IMR-90 (cell line): ENCODE measurements around the gene PRKCA. TPM values are rescaled to one million over a fixed set of nuclear protein-coding genes. Genes with fewer than 3 reads are reported as not detected.

Experiments
- ATAC-seq: fragments of 200-7000 bp; cut with Tn5 transposase; 2 replicates; pipeline ENCODE4 v1.9.1; 2020; ENCODE audit warnings: low read depth, mild to moderate bottlenecking, moderate library complexity
- BruUV-seq: library from RNA; stranded (reverse); fragments of 400-500 nt; replicated peaks from 2 replicates; lab custom pipeline; 2021; lab: Mats Ljungman, UMichigan
- CTCF ChIA-PET: fragments of 300-600 bp; formaldehyde crosslinking; extraction: SDS; loops from one replicate; lab custom pipeline; 2021; ENCODE audit warnings: antibody characterized with exemption; lab: Yijun Ruan, JAX
- POLR2A ChIA-PET: fragments of 300-600 bp; sonication (Branson Sonifier 250); formaldehyde crosslinking; loops from one replicate; lab custom pipeline; 2022; ENCODE audit warnings: antibody characterized with exemption; ENCODE audit not compliant: unreplicated experiment; lab: Charles Lee
- DNase-seq: peaks from one replicate; pipeline ENCODE4 v3.0.0; 2013
- H2AFZ ChIP-seq: replicated peaks from 2 replicates; pipeline ENCODE3; 2013; ENCODE audit warnings: low read length, mild to moderate bottlenecking; ENCODE audit not compliant: poor library complexity
- H2AK5ac ChIP-seq: 2 replicates; pipeline ENCODE4 v1.6.1; 2013; ENCODE audit warnings: low read depth, low read length, inconsistent platforms
- H2AK9ac ChIP-seq: replicated peaks from 2 replicates; pipeline ENCODE3; 2013; ENCODE audit warnings: mild to moderate bottlenecking, low read depth, low read length, moderate library complexity; ENCODE audit not compliant: poor library complexity
- H2BK120ac ChIP-seq: 2 replicates; pipeline ENCODE4 v1.6.1; 2013; ENCODE audit warnings: low read depth, low read length, inconsistent platforms
- H2BK15ac ChIP-seq: 3 replicates; pipeline ENCODE4 v1.6.1; 2013; ENCODE audit warnings: low read depth, low read length, inconsistent platforms
- H2BK20ac ChIP-seq: 2 replicates; pipeline ENCODE4 v1.6.1; 2013; ENCODE audit warnings: low read depth, mild to moderate bottlenecking, inconsistent platforms, low read length, moderate library complexity
- H2BK5ac ChIP-seq: 2 replicates; pipeline ENCODE4 v1.6.1; 2013; ENCODE audit warnings: mild to moderate bottlenecking, low read depth, low read length, inconsistent platforms; ENCODE audit not compliant: poor library complexity, severe bottlenecking
- H3K14ac ChIP-seq: replicated peaks from 2 replicates; pipeline ENCODE4 v1.6.1; 2013; ENCODE audit warnings: low read depth, low read length, inconsistent platforms
- H3K18ac ChIP-seq: 2 replicates; pipeline ENCODE4 v1.6.1; 2013; ENCODE audit warnings: low read depth, low read length, control low read depth
- H3K23ac ChIP-seq: 2 replicates; pipeline ENCODE4 v1.6.1; 2013; ENCODE audit warnings: low read depth, low read length, inconsistent platforms
- H3K27ac ChIP-seq: 2 replicates; pipeline ENCODE4 v1.5.1; 2013; ENCODE audit warnings: mild to moderate bottlenecking, control low read depth, low read length; ENCODE audit not compliant: insufficient read depth
- H3K27me3 ChIP-seq: 2 replicates; pipeline ENCODE4 v1.6.1; 2013; ENCODE audit warnings: low read length; ENCODE audit not compliant: control insufficient read depth, insufficient read depth
- H3K36me3 ChIP-seq: 2 replicates; pipeline ENCODE4 v1.6.1; 2013; ENCODE audit warnings: low read length, mixed read lengths; ENCODE audit not compliant: control insufficient read depth, insufficient read depth
- H3K4ac ChIP-seq: 2 replicates; pipeline ENCODE4 v1.6.1; 2013; ENCODE audit warnings: low read depth, low read length, inconsistent platforms
- H3K4me1 ChIP-seq: 2 replicates; pipeline ENCODE4 v1.6.1; 2013; ENCODE audit warnings: low read length, mixed read lengths; ENCODE audit not compliant: control insufficient read depth, insufficient read depth
- H3K4me2 ChIP-seq: 2 replicates; pipeline ENCODE4 v1.6.1; 2013; ENCODE audit warnings: low read depth, mild to moderate bottlenecking, control low read depth, low read length, moderate library complexity
- H3K4me3 ChIP-seq: 2 replicates; pipeline ENCODE4 v1.5.1; 2013; ENCODE audit warnings: low read depth, mild to moderate bottlenecking, control low read depth, low read length, moderate library complexity; ENCODE audit not compliant: insufficient read depth
- H3K56ac ChIP-seq: 2 replicates; pipeline ENCODE4 v1.6.1; 2013; ENCODE audit warnings: low read length, inconsistent platforms; ENCODE audit not compliant: insufficient read depth; ENCODE audit errors: extremely low read depth
- H3K79me1 ChIP-seq, 2 experiments: 2 replicates each; pipeline ENCODE4 v1.6.1; 2013; ENCODE audit warnings: low read length in 2 of 2, inconsistent platforms in 1 of 2, low read depth in 1 of 2
- H3K9ac ChIP-seq: 2 replicates; pipeline ENCODE4 v1.6.1; 2013; ENCODE audit warnings: low read depth, low read length, control low read depth
- H3K9me1 ChIP-seq: 2 replicates; pipeline ENCODE4 v1.6.1; 2013; ENCODE audit warnings: low read length, inconsistent platforms; ENCODE audit not compliant: insufficient read depth
- H3K9me3 ChIP-seq: 2 replicates; pipeline ENCODE4 v1.6.1; 2013; ENCODE audit warnings: low read length; ENCODE audit not compliant: control insufficient read depth, insufficient read depth
- H4K20me1 ChIP-seq: 2 replicates; pipeline ENCODE4 v1.6.1; 2013; ENCODE audit warnings: low read length, inconsistent platforms; ENCODE audit not compliant: insufficient read depth
- H4K5ac ChIP-seq: 2 replicates; pipeline ENCODE4 v1.6.1; 2013; ENCODE audit warnings: mild to moderate bottlenecking, low read depth, low read length, control low read depth
- H4K8ac ChIP-seq, 2 experiments: 2 replicates each; pipeline ENCODE4 v1.6.1; 2013; ENCODE audit warnings: low read depth in 2 of 2, low read length in 2 of 2, control low read depth in 1 of 2, inconsistent platforms in 1 of 2
- H4K91ac ChIP-seq: 2 replicates; pipeline ENCODE4 v1.6.1; 2013; ENCODE audit warnings: low read depth, low read length, inconsistent platforms; ENCODE audit not compliant: insufficient read depth
- BHLHE40 ChIP-seq: fragments of 150-350 bp; IDR thresholded peaks from 2 replicates; pipeline ENCODE4 v1.6.1; 2016; ENCODE audit warnings: mild to moderate bottlenecking, low read depth, low read length
- CEBPB ChIP-seq: IDR thresholded peaks from 2 replicates; pipeline ENCODE4 v1.6.1; 2012; ENCODE audit warnings: low read depth, low read length, improper control_type of control experiment
- CHD1 ChIP-seq: IDR thresholded peaks from 2 replicates; pipeline ENCODE4 v1.6.1; 2012; ENCODE audit warnings: low read depth, low read length, improper control_type of control experiment
- FOS ChIP-seq: fragments of 150-350 bp; IDR thresholded peaks from 2 replicates; pipeline ENCODE4 v1.6.1; 2016; ENCODE audit warnings: low read depth, low read length
- MAFK ChIP-seq: IDR thresholded peaks from 2 replicates; pipeline ENCODE4 v1.6.1; 2012; ENCODE audit warnings: low read depth, low read length, improper control_type of control experiment
- MAZ ChIP-seq: IDR thresholded peaks from 2 replicates; pipeline ENCODE4 v1.6.1; 2012; ENCODE audit warnings: low read depth, mild to moderate bottlenecking, low read length, improper control_type of control experiment, moderate library complexity, borderline replicate concordance
- MXI1 ChIP-seq: IDR thresholded peaks from 2 replicates; pipeline ENCODE4 v1.6.1; 2012; ENCODE audit warnings: low read depth, mild to moderate bottlenecking, low read length, moderate library complexity, borderline replicate concordance
- NFE2L2 ChIP-seq: fragments of 150-350 bp; IDR thresholded peaks from 2 replicates; pipeline ENCODE4 v1.6.1; 2016; ENCODE audit warnings: low read depth, mild to moderate bottlenecking, low read length
- POLR2A ChIP-seq: IDR thresholded peaks from 2 replicates; pipeline ENCODE4 v1.6.1; 2012; ENCODE audit warnings: mild to moderate bottlenecking, low read depth, low read length
- RAD21 ChIP-seq: IDR thresholded peaks from 2 replicates; pipeline ENCODE4 v1.6.1; 2012; ENCODE audit warnings: low read length, improper control_type of control experiment
- RCOR1 ChIP-seq: IDR thresholded peaks from 2 replicates; pipeline ENCODE4 v1.6.1; 2012; ENCODE audit warnings: mild to moderate bottlenecking, low read length, improper control_type of control experiment; ENCODE audit not compliant: insufficient replicate concordance
- RFX5 ChIP-seq: IDR thresholded peaks from 2 replicates; pipeline ENCODE4 v1.8.0; 2012; ENCODE audit warnings: low read depth, mild to moderate bottlenecking, low read length, moderate library complexity
- SMC3 ChIP-seq: fragments of 150-350 bp; IDR thresholded peaks from 2 replicates; pipeline ENCODE4 v1.6.1; 2016; ENCODE audit warnings: low read depth, mild to moderate bottlenecking, antibody characterized with exemption, low read length, moderate library complexity
- WGBS, 2 experiments: methylation state at CpG; one replicate each; pipeline versions ENCODE4 v1.1.5 to v1.1.7; 2013; ENCODE audit warnings: missing lambda C conversion rate in 2 of 2; ENCODE audit not compliant: insufficient read length in 1 of 2; ENCODE audit errors: extremely low coverage in 2 of 2; 5-methylcytosine and 5-hydroxymethylcytosine counted together
- dilution Hi-C: fragments of 300-500 bp; cut with HindIII; formaldehyde crosslinking; loops from one replicate; pipeline ENCODE4 v1.14.3; 2018; ENCODE audit warnings: low sequenced_read_pairs; ENCODE audit not compliant: unreplicated experiment
- in situ Hi-C: fragments of 300-500 bp; cut with MboI; formaldehyde crosslinking; loops from 3 replicates; pipeline ENCODE4 v1.14.3; 2019; ENCODE audit warnings: low sequenced_read_pairs, inconsistent platforms, mixed read lengths
- intact Hi-C: fragments of 100-400 bp; cut with micrococcal nuclease; formaldehyde crosslinking; loops from 2 replicates; pipeline ENCODE4 v1.10.0; 2022
- polyA plus RNA-seq, 3 experiments: library from polyadenylated mRNA; depleted of rRNA; stranded (reverse); fragments of >200 nt; gene quantifications; 2 replicates each; pipeline ENCODE4 v1.2.3, GENCODE V29; 2012; ENCODE audit warnings: low replicate concordance in 1 of 3
- total RNA-seq: library from RNA; depleted of rRNA; stranded (reverse); fragments of >200 nt; gene quantifications from 2 replicates; pipeline ENCODE4 v1.2.3, GENCODE V29; 2012
- TF ChIP-seq, protein P1 (sequence below): conservative IDR thresholded peaks from 2 replicates; pipeline ENCODE4 v1.5.1; 2012; ENCODE audit warnings: mild to moderate bottlenecking, low read depth, low read length, improper control_type of control experiment
- TF ChIP-seq, protein P2 (sequence below): fragments of 150-350 bp; IDR thresholded peaks from 2 replicates; pipeline ENCODE4 v1.6.1; 2017; ENCODE audit warnings: mild to moderate bottlenecking, antibody characterized with exemption, low read length, low read depth
- TF ChIP-seq, protein P3 (sequence below): fragments of 150-350 bp; IDR thresholded peaks from 2 replicates; pipeline ENCODE4 v1.6.1; 2016; ENCODE audit warnings: low read depth, mild to moderate bottlenecking, low read length, moderate library complexity, borderline replicate concordance

Gene PRKCA
- total and polyA plus RNA-seq, 2 of the 4 experiments (the other 2 are of a cell fraction): 31.0 to 46.0 TPM

DNA sequence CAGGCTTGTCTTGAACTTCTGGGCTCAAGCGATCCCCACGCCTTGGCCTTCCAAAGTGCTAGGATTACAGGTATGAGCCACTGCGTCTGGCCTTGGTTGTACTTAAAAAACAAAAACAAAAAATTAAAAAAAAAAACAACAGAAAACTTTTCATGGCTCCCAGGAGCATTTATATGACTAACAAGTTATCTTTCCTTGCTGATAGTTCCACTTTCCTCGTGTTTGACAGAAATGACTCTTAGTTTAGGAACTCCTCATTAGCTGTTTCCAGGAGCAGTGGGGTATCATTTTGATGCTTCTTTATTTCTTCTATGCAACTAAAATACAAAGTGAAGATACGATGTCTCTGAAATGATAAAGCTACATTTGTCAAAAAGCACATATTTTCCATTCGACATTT, 165.4 kb downstream of the PRKCA start:
- TF ChIP-seq, protein P1, sequence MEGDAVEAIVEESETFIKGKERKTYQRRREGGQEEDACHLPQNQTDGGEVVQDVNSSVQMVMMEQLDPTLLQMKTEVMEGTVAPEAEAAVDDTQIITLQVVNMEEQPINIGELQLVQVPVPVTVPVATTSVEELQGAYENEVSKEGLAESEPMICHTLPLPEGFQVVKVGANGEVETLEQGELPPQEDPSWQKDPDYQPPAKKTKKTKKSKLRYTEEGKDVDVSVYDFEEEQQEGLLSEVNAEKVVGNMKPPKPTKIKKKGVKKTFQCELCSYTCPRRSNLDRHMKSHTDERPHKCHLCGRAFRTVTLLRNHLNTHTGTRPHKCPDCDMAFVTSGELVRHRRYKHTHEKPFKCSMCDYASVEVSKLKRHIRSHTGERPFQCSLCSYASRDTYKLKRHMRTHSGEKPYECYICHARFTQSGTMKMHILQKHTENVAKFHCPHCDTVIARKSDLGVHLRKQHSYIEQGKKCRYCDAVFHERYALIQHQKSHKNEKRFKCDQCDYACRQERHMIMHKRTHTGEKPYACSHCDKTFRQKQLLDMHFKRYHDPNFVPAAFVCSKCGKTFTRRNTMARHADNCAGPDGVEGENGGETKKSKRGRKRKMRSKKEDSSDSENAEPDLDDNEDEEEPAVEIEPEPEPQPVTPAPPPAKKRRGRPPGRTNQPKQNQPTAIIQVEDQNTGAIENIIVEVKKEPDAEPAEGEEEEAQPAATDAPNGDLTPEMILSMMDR: no peak
- no peak for TF ChIP-seq RFX5
- TF ChIP-seq POLR2A: no peak
- TF ChIP-seq RCOR1: no peak
- no peak for TF ChIP-seq SMC3
- TF ChIP-seq MXI1: no peak
- no peak for TF ChIP-seq NFE2L2
- no peak for TF ChIP-seq RAD21
- TF ChIP-seq MAZ: no peak
- no peak for TF ChIP-seq CHD1
- TF ChIP-seq CEBPB: no peak
- TF ChIP-seq, protein P2, sequence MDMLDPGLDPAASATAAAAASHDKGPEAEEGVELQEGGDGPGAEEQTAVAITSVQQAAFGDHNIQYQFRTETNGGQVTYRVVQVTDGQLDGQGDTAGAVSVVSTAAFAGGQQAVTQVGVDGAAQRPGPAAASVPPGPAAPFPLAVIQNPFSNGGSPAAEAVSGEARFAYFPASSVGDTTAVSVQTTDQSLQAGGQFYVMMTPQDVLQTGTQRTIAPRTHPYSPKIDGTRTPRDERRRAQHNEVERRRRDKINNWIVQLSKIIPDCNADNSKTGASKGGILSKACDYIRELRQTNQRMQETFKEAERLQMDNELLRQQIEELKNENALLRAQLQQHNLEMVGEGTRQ: no peak
- TF ChIP-seq, protein P3, sequence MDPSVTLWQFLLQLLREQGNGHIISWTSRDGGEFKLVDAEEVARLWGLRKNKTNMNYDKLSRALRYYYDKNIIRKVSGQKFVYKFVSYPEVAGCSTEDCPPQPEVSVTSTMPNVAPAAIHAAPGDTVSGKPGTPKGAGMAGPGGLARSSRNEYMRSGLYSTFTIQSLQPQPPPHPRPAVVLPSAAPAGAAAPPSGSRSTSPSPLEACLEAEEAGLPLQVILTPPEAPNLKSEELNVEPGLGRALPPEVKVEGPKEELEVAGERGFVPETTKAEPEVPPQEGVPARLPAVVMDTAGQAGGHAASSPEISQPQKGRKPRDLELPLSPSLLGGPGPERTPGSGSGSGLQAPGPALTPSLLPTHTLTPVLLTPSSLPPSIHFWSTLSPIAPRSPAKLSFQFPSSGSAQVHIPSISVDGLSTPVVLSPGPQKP: no peak
- TF ChIP-seq MAFK: no peak
- TF ChIP-seq BHLHE40: no peak
- no peak for TF ChIP-seq FOS
- Histone ChIP-seq H2BK5ac (peak overlapping the region; percentile 90), H3K36me3 (no peaks in the 10 kb centered on the region), H3K4me2 (peak overlapping the region; percentile 25), H2AK5ac (peak overlapping the region; percentile 85), H3K14ac (peak overlapping the region; percentile 94), H2AK9ac (no peak overlapping the region), H2BK120ac (peak overlapping the region; percentile 73), H2BK20ac (peak overlapping the region; percentile 96), H3K23ac (peak overlapping the region; percentile 57; the same call in 1 of the 2 replicates), H3K4me3 (no peak overlapping the region), H3K79me1 (peaks cover 26 to 74% of the 10 kb centered on the region in 2 experiments), H3K27ac (peak overlapping the region; percentile 91), H3K4ac (peak overlapping the region; percentile 87), H4K5ac (peak overlapping the region; percentile 44), H3K9me1 (peaks cover 19% of the 10 kb centered on the region), H2AFZ (no peak overlapping the region), H4K8ac (peak overlapping the region; percentile 44 to 71; a peak in 3 of 4 replicates), H3K56ac (peak overlapping the region; percentile 73), H3K27me3 (no peaks in the 10 kb centered on the region), H3K18ac (peak overlapping the region; percentile 54), H3K4me1 (peaks cover 32% of the 10 kb centered on the region), H3K9me3 (no peaks in the 10 kb centered on the region), H4K20me1 (no peaks in the 10 kb centered on the region), H2BK15ac (peak overlapping the region; percentile 92; the same call in 1 of the 3 replicates), H4K91ac (peak overlapping the region; percentile 81), H3K9ac (no peak overlapping the region)
- POLR2A ChIA-PET: no interaction called here
- in situ Hi-C loops: no loop called here
- no CpG with 5 or more reads among the region's 6 CpGs for WGBS, 2 experiments
- intact Hi-C loops: loop anchor here (2.0 to 5.0 kb wide), 4 partner anchors 40 to 160 kb away; no protein-coding TSS in a partner anchor
- DNase-seq (peak; percentile 55), ATAC-seq (no peak)
- no TSS peak for BruUV-seq
- CTCF ChIA-PET: no interaction called here
- dilution Hi-C loops: no loop called here
